Measurements from ENCODE around the gene TOE1. TPM values are rescaled to one million over a fixed set of nuclear protein-coding genes. Genes with fewer than 3 reads are reported as not detected.
"Not testable (repeated sequence)": the region's sequence is repeated elsewhere in the genome, so short reads cannot be mapped to it uniquely, and the experiment has no call there.

The TOE1 gene
- 1 to 10 TPM; 5.4 to 6.6 TPM for total RNA-seq
- long read RNA-seq, transcript TOE1-201 (8 exons, 2,389 nt) = major isoform, 5 of 8 reads
- long read RNA-seq, partial matches to known transcripts = 1 of 8 reads
- long read RNA-seq, other reads (novel, unspliced or antisense) = 2 of 8 reads

DNA sequence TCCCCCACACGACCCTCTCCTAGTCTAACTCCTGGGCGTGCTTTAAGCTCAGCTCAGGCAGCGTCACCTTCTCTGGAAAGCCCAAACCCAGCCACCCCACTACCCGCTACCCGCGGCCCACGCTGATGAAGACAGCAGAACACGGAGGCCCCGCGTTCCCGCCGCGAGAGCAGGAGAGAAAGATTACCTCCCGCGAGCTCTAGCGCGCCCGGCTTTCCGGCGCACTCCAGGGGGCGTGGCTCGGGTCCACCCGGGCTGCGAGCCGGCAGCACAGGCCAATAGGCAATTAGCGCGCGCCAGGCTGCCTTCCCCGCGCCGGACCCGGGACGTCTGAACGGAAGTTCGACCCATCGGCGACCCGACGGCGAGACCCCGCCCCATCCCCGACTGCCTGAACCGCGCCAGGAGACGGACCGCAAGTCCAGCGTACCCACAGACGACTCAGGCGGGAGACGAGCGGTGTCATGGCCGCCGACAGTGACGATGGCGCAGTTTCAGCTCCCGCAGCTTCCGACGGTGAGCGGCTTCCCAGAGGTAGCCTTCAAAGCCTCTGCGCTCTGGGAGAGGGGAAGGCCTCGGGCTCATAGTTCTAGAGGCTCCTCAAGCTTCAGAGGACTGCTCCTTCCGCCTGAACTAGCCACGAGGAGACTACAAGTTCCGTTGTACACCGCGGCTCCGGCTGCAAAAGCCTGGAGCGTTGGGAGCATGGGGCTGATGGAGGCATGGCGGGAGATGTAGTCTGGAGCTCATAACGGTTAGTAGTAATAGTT lies at the start of gene TOE1, which contains the start of gene MUTYH:
Gene TOE1 (plus strand): TSS at position 382 of the 770 bp plus-strand sequence. CDS start 83 bp downstream, at position 465.
Gene MUTYH (minus strand): TSS at position 652 of the 770 bp plus-strand sequence. CDS start 5,935 bp downstream, outside the sequence.
- peak; percentile 97 for DNase-seq
- ATAC-seq = peak; percentile 97
- intact Hi-C loops (cut with DNase I) = loop anchor here in 1 of 2 donors (5.0 kb wide), 1 partner anchor 38 kb away; no protein-coding TSS in a partner anchor

- intact Hi-C loops (cut with DNase I); ATAC-seq; DNase-seq: not testable (repeated sequence)
Observed at GRCh38 chr1:45291002-45291401, 49.0 kb upstream of the TOE1 start.

DNA sequence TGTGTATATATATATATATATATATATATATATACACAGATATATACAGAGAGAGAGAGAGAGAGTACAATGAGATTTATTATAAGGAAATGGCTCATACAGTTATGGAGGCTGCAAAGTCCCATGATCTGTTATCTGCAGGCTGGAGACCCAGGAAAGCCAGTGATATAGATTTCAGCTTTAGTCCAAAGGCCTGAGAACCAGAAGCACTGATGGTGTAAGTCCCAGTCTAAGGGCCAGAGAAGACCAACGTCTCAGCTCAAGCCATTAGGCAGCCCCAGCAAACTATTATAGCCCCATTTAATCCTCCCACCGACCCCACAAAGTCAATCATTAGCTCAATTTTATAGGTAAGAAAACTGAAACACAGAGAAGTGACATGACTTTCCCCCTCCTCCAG lies 48.3 kb upstream of the TOE1 start:
- DNase-seq (no peak), ATAC-seq (no peak)
- intact Hi-C loops (cut with DNase I) = no loop called here

DNA sequence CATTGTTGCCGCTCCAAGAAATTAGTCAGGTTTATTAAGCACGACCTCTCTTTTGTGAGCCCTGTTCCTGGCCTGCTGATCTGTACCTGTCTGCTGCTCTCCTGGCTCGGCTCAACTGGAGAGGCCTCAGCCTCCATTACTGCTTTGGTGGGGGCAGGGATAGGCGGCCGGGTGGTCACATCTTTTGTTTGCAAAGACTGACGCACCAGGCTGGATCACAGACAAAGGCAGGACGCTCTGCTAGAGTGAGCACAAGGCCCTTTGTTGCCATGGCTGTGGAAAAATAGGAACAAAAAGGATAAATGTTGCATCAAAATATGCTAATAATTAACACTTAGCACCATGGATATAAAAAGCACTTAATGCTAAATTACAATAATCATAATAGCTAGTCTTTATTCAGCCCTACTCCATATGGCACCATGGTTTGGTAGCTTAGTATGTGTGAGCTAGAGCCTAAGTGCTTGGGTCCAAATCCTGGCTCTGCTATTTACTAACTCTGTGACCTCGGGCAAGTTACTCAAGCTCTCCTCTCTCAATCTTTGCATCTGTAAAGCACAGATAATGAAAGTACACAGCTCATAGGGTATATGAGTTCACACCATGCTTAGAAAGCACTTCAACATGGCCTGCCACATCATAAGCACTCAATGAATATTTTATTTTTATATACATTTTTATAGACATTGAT lies 42.2 kb upstream of the TOE1 start:
- DNase-seq = no peak
- intact Hi-C loops (cut with DNase I) = loop anchor here in 1 of 2 donors (5.0 kb wide), 1 partner anchor 281 kb away; no protein-coding TSS in a partner anchor
- no peak for ATAC-seq

DNA sequence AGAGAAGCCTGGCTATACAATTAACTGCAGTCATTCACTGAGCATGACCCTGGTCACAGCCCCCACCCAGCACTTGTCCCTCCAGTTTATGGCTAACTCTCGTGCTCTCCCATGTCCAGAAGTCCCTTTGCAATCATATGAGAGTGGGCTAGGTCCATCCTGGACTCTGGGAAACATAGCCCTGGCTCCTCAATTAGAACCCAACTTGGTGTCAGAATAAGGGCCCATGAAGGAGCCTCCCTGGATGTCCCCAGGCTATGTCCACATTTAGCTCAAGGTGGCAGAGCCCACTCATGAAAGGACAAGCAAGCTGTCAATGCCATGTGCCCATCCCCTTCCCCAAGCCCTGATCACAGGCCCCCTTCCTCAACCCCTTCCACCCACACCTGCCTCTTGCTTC lies 40.7 kb upstream of the TOE1 start:
- DNase-seq (no peak), ATAC-seq (no peak)
- intact Hi-C loops (cut with DNase I) = loop anchor here in 1 of 2 donors (5.0 kb wide), 1 partner anchor 282 kb away; no protein-coding TSS in a partner anchor

DNA sequence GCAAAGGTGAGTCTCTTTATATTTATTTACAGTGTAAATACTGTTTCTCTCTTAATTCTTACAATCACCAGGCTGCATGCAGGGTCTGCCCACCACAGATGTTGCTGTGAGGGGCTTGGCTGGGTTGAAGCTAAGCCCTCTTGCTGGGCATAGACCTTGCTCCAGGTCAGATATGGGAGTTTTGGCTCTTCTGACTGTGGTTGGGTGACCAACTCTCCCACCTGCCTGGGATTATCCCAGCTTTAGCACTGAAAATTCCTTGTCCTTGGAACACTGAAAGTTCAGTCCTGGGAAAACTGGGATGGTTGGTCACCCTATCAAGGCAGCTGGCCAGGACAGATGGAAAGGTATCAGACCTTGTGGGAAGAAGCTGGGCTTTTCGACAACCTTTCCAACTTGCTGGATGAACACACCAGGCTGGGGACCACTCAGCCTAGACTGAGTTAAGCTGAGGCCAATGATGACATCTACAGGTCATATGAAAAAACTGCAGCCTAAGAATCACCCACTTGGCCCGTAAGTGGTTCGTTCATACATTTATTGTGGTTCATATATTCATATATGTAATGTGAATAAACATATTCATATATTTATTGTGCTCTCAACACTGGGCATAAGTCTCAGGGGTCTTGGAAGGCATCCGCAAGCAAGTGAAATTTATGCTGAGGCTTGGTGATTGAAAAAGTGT lies 39.8 kb upstream of the TOE1 start:
- ATAC-seq = no peak
- DNase-seq = peak; percentile 36

GRCh38 chr1:45300669-45300997 lies 39.3 kb upstream of the TOE1 start:
- ATAC-seq (no peak), DNase-seq (no peak)

More for the DNA sequence above, 39.8 kb upstream of the TOE1 start:
- intact Hi-C loops (cut with DNase I) = loop anchor here (5.0 kb wide), 3 partner anchors 42 to 463 kb away; partner anchors contain the start of genes MUTYH (in 1 of the 2) and TOE1 (in 1 of the 2)

DNA sequence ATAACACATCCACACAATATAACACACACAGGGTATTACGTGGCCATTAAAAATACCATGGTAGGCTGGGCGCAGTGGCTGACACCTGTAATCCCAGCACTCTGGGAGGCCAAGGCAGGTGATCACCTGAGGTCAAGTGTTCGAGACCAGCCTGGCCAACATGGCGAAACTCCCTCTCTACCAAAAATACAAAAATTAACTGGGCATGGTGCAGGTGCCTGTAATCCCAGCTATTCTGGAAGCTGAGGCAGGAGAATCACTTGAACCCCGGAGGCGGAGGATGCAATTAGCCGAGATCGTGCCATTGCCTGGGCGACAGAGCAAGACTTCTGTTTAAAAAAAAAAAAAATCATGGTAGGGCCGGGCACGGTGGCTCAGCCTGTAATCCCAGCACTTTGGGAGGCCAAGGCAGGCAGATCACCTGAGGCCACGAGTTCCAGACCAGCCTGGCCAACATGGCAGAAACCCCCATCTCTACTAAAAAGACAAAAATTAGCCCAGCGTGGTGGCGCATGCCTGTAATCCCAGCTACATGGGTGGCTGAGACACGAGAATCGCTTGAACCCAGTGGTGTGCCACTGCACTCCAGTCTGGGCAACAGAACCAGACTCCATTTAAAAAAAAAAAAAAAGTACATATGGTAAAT lies 37.3 kb upstream of the TOE1 start:
- DNase-seq (no peak), ATAC-seq (no peak)
- intact Hi-C loops (cut with DNase I) = loop anchor here in 1 of 2 donors (2.0 to 5.0 kb wide), 3 partner anchors 40 to 465 kb away; partner anchors contain the start of genes MUTYH, TOE1 and UROD

More at GRCh38 chr1:45300669-45300997, 39.3 kb upstream of the TOE1 start:
- intact Hi-C loops (cut with DNase I) = loop anchor here in 1 of 2 donors (5.0 kb wide), 2 partner anchors 42 to 463 kb away; partner anchors contain the start of genes MUTYH and TOE1

- intact Hi-C loops (cut with DNase I) = loop anchor here in 1 of 2 donors (2.0 to 5.0 kb wide), 4 partner anchors 39 to 466 kb away; partner anchors contain the start of genes MUTYH, TOE1 and UROD
- peak; percentile 97 to 98 for ATAC-seq
- peak; percentile 99 for DNase-seq
Observed at GRCh38 chr1:45303520-45304310, 36.3 kb upstream of the TOE1 start.

DNA sequence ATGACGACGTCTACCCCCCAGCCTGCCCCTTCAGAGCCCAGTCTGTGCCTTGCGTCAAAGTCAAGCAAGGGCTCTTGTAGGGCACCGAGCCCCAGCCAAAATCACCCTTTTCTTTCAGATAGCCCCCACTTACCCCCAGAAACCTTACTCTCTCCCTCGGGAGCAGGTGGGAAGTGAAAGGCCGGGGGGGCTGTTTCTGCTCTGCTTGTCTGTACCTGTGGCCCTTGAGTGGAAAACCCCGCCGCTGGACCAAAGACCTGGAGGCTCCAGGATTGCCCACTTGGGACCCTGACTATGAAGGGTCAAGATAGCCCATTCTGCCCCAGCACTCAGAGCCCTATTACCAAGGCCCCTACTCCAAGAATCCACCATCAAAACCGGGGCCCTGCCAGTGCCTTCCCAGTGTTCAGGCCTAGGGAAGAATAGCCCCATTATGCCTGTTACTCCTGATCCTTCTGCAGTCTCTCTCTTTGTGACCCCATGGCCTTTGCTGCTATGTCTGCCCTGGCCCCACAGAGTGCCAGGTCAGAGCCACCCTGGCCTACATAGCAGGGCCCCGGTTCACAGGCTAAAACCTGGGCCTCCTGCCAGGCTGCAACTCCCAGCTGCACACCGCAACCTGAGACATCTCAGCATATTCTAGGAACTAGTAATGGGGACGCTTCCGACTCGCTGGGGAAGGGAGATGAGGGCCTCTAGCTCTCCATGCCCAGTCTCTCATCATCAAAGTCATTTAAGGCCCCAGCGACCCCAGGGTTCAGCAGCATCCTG lies 35.5 kb upstream of the TOE1 start:
- ATAC-seq (no peak), DNase-seq (no peak)
- intact Hi-C loops (cut with DNase I) = loop anchor here in 1 of 2 donors (2.0 to 5.0 kb wide), 3 partner anchors 38 to 467 kb away; partner anchors contain the start of genes MUTYH and TOE1

DNA sequence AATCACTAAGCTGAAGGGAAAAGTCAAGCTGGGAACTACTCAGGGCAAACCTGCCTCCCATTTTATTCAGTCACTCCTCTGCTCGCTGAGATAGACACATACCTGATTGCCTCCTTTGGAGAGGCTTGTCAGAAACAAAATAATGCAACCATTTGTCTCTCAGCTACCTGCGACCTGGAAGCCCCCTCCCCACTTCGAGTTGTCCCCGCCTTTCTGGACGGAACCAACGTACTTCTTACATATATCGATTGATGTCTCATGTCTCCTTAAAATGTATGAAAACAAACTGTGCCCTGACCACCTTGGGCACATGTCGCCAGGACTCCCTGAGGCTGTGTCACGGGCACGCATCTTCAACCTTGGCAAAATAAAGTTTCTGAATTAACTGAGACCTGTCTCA lies 34.7 kb upstream of the TOE1 start:
- no peak for ATAC-seq
- intact Hi-C loops (cut with DNase I) = loop anchor here in 1 of 2 donors (2.0 kb wide), 1 partner anchor 188 kb away; no protein-coding TSS in a partner anchor
- no peak for DNase-seq

DNA sequence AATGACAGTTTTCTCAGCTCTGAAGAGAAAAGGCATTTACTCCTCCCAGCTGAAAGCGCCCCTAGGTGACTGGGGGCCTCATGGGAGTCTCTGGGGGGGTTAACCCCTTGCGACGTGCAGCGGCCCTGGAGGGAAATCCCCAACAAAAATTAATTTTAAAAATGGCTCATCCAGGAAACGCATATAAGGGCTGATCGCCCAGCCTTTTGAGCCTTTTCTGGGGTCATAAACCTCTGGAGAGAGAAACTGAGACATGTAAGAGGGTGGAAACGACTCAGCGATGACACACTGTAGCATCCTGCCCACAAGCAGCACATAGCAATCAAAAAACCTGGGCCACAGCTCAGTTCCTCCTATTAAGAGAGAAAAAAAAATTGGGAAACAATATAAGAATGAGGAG lies 33.7 kb upstream of the TOE1 start:
- ATAC-seq (no peak), DNase-seq (no peak)

GRCh38 chr1:45306905-45307304 lies 33.1 kb upstream of the TOE1 start:
- ATAC-seq = no peak
- no peak for DNase-seq
- intact Hi-C loops (cut with DNase I) = no loop called here

More for the DNA sequence above, 33.7 kb upstream of the TOE1 start:
- intact Hi-C loops (cut with DNase I) = no loop called here

DNA sequence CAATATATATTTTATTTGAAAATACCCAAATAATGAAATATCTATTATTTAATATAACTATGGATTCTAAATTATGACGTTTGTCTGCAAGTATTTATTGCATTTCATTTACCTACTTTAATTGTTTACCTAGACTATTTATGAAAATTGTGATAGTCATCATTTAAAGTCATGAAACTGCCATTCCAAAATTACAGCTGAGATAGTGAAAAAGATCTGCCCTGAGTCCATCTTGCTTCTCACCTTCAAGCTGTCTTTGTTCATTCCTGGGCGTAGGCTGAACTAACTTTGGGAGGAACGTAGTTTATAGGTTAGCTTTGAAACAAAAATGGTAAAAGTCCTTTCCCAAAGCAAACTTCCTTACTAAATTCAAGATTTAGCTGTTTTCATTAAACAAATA lies 25.7 kb upstream of the TOE1 start:
- intact Hi-C loops (cut with DNase I) = no loop called here
- no peak for DNase-seq

DNA sequence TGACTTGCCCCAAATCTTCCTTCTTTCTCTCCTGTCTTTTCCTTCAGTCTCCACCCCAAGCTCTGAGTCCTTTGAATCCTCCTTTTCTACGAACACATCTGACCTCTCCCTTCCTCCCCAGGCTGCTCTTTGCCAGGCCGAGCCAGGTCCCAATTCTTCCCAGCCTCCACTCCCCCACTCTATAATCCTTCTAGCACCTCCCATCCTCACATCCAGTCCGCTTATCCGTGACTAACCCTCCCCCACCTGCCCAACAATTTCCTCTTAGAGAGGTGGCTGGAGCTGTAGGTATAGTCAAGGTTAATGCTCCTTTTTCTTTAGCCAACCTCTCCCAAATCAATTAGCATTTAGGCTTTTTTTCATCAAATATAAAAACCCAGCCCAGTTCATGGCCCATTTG lies 22.8 kb upstream of the TOE1 start:
- no peak for DNase-seq
- no peak for ATAC-seq
- intact Hi-C loops (cut with DNase I) = no loop called here

More for the DNA sequence above, 25.7 kb upstream of the TOE1 start:
- no peak for ATAC-seq

DNA sequence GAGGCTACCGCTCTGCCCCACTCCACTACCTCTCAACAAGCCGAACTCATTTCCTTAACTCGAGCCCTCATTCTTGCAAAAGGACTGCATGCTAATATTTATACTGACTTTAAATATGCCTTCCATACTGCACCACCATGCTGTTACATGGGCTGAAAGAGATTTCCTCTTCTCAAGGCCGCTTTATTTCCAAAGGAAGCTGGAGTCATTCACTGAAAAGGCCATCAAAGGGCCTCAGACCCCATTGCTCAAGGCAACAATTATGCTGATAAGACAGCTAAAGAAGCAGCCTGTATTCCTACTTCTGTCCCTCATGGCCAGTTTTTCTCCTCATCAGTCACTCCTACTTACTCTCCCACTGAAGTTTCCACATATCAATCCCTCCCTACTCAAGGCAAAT lies 20.2 kb upstream of the TOE1 start:
- no peak for ATAC-seq
- intact Hi-C loops (cut with DNase I) = no loop called here
- no peak for DNase-seq

- ATAC-seq (no peak), DNase-seq (no peak)
- intact Hi-C loops (cut with DNase I) = no loop called here
Observed at GRCh38 chr1:45321444-45321843, 18.5 kb upstream of the TOE1 start.

All from left cardiac atrium (tissue), 4 donors.